ENCODE results near the gene OCA2. TPM values are rescaled to one million over a fixed set of nuclear protein-coding genes. Genes with fewer than 3 reads are reported as not detected.

The OCA2 gene
- polyA plus RNA-seq, 1 donor (not counting 4 experiments of a cell fraction or from before 2014, with no cell fraction given) = 0.05 TPM

DNA sequence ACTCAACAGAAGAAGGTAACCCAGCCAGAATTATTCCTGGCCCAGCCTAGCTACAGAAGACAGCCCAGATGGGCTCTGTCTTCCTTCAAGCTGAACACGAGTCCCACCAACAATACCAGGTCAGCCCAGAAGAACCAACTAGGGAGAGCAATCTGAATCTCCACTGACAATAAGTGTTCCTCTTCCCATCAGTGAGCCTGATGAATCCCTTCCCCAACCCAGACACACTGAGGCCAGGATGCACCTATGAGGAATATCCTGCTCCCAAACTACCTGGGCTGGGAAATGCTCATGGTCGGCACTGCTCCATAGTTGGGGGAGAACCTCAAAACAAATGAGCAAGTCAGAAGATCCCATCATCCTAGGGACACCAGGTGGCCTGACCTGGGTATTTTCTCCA lies 351.1 kb downstream of the OCA2 start:
- no peaks in the 10 kb centered on the region for H3K36me3 ChIP-seq (ENCODE audit: control insufficient read depth in 2 of 2, extremely low read depth in 1 of 2, insufficient read depth in 2 of 2, low read length in 2 of 2)
- no peak for DNase-seq (ENCODE audit: low read depth, low spot score)

DNA sequence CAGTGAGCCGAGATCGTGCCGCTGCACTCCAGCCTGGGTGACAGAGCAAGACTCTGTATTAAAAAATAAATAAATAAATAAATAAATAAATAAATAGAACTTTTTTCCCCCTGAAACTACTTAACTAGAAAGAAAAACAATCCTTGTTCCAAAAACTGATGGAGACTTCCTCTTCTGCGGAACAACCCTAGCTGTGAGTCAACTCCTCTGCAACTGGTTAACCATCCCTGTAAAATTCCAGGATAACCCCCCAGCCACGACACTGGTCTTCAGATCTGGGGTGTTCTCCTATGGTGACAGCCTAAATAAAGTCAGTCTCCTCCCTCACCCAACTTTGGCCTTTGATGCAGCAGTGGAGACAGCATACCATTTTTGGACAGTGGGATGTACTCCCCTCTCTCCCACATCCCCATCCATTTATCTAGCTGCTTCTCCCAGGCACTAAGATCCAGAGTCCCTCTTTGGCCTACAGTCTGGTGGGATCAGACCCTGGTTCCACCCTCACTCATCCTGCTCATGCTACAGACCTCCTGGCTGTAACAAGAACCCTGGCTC lies 352.6 kb downstream of the OCA2 start:
- no peak overlapping the region for H2AFZ ChIP-seq (ENCODE audit: control insufficient read depth, low read length)
- H3K4me3 ChIP-seq (ENCODE audit: control insufficient read depth in 2 of 3, extremely low read depth in 1 of 3, insufficient read depth in 2 of 3, low read depth in 1 of 3, low read length in 3 of 3) = no peak overlapping the region
- H3K9me1 ChIP-seq (ENCODE audit: control insufficient read depth, extremely low read depth, insufficient read depth, low read length) = no peaks in the 10 kb centered on the region
- H3K27ac ChIP-seq (ENCODE audit: control insufficient read depth, insufficient read depth, low read length) = no peak overlapping the region
- dilution Hi-C loops (cut with MboI; ENCODE audit: extremely low pct_ligation_motif_present, low sequenced_read_pairs) = no loop called here
- no peaks in the 10 kb centered on the region for H3K27me3 ChIP-seq (ENCODE audit: control insufficient read depth, extremely low read depth, insufficient read depth, low read length)
- FAIRE-seq = no peak
- DNase-seq (ENCODE audit: low read depth, low spot score) = no peak
- H3K79me2 ChIP-seq (ENCODE audit: control insufficient read depth, insufficient read depth, low read length) = no peaks in the 10 kb centered on the region
- H3K36me3 ChIP-seq (ENCODE audit: control insufficient read depth in 2 of 2, extremely low read depth in 1 of 2, insufficient read depth in 2 of 2, low read length in 2 of 2) = no peaks in the 10 kb centered on the region
- H3K4me1 ChIP-seq (ENCODE audit: control insufficient read depth, extremely low read depth, insufficient read depth, low read length) = no peaks in the 10 kb centered on the region
- no peaks in the 10 kb centered on the region for H3K9me3 ChIP-seq (ENCODE audit: control insufficient read depth, low read depth, low read length)
- no peak overlapping the region for H3K4me2 ChIP-seq (ENCODE audit: control insufficient read depth, extremely low read depth, insufficient read depth, low read depth, low read length)
- TF ChIP-seq EZH2 (IDR thresholded peaks at IDR 0.05; ENCODE audit: low read length) = no peak
- TF ChIP-seq, protein P1, sequence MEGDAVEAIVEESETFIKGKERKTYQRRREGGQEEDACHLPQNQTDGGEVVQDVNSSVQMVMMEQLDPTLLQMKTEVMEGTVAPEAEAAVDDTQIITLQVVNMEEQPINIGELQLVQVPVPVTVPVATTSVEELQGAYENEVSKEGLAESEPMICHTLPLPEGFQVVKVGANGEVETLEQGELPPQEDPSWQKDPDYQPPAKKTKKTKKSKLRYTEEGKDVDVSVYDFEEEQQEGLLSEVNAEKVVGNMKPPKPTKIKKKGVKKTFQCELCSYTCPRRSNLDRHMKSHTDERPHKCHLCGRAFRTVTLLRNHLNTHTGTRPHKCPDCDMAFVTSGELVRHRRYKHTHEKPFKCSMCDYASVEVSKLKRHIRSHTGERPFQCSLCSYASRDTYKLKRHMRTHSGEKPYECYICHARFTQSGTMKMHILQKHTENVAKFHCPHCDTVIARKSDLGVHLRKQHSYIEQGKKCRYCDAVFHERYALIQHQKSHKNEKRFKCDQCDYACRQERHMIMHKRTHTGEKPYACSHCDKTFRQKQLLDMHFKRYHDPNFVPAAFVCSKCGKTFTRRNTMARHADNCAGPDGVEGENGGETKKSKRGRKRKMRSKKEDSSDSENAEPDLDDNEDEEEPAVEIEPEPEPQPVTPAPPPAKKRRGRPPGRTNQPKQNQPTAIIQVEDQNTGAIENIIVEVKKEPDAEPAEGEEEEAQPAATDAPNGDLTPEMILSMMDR (optimal IDR thresholded peaks at IDR 0.05 in 1 of 3, IDR thresholded peaks at IDR 0.05 in 1 of 3, conservative IDR thresholded peaks at IDR 0.05 in 1 of 3; ENCODE audit: extremely low read depth in 1 of 3, insufficient read depth in 2 of 3, low read length in 3 of 3) = no peak
- no peaks in the 10 kb centered on the region for H4K20me1 ChIP-seq (ENCODE audit: control insufficient read depth, extremely low read depth, insufficient read depth, low read length)
- H3K9ac ChIP-seq (ENCODE audit: control insufficient read depth, extremely low read depth, insufficient read depth, low read length) = no peak overlapping the region

More for the DNA sequence above, 351.1 kb downstream of the OCA2 start:
- Histone ChIP-seq H2AFZ (ENCODE audit: control insufficient read depth, low read length) (no peak overlapping the region), H3K4me1 (ENCODE audit: control insufficient read depth, extremely low read depth, insufficient read depth, low read length) (no peaks in the 10 kb centered on the region), H3K9ac (ENCODE audit: control insufficient read depth, extremely low read depth, insufficient read depth, low read length) (no peak overlapping the region), H4K20me1 (ENCODE audit: control insufficient read depth, extremely low read depth, insufficient read depth, low read length) (no peaks in the 10 kb centered on the region), H3K4me3 (ENCODE audit: control insufficient read depth in 2 of 3, extremely low read depth in 1 of 3, insufficient read depth in 2 of 3, low read depth in 1 of 3, low read length in 3 of 3) (no peak overlapping the region), H3K79me2 (ENCODE audit: control insufficient read depth, insufficient read depth, low read length) (no peaks in the 10 kb centered on the region), H3K27ac (ENCODE audit: control insufficient read depth, insufficient read depth, low read length) (no peak overlapping the region), H3K9me1 (ENCODE audit: control insufficient read depth, extremely low read depth, insufficient read depth, low read length) (no peaks in the 10 kb centered on the region), H3K27me3 (ENCODE audit: control insufficient read depth, extremely low read depth, insufficient read depth, low read length) (no peaks in the 10 kb centered on the region), H3K9me3 (ENCODE audit: control insufficient read depth, low read depth, low read length) (no peaks in the 10 kb centered on the region), H3K4me2 (ENCODE audit: control insufficient read depth, extremely low read depth, insufficient read depth, low read depth, low read length) (no peak overlapping the region)
- dilution Hi-C loops (cut with MboI; ENCODE audit: extremely low pct_ligation_motif_present, low sequenced_read_pairs) = no loop called here
- FAIRE-seq = no peak
- no peak for TF ChIP-seq EZH2 (IDR thresholded peaks at IDR 0.05; ENCODE audit: low read length)
- TF ChIP-seq, protein P1 (optimal IDR thresholded peaks at IDR 0.05 in 1 of 3, IDR thresholded peaks at IDR 0.05 in 1 of 3, conservative IDR thresholded peaks at IDR 0.05 in 1 of 3; ENCODE audit: extremely low read depth in 1 of 3, insufficient read depth in 2 of 3, low read length in 3 of 3) = no peak
